Activated gamma-delta T cell treated with Interleukin-2 at 50 U/mL for 16 hours (primary cell): ENCODE data around the gene MTFMT.
"Not testable (repeated sequence)": the region's sequence is repeated elsewhere in the genome, so short reads cannot be mapped to it uniquely, and the experiment has no call there.

Experiments
- DNase-seq: peaks from one replicate; pipeline ENCODE4 v3.0.0-alpha.2; 2020

MTFMT gene

GRCh38 chr15:65034719-65035118, 5.3 kb upstream of the MTFMT start:
- DNase-seq = no peak

- DNase-seq = no peak
These were observed 4.3 kb upstream of the MTFMT start for GRCh38 chr15:65033659-65034269.

- peak; percentile 26 for DNase-seq
These were observed 3.5 kb upstream of the MTFMT start for GRCh38 chr15:65032801-65033537.

- DNase-seq = no peak
These were observed 333 bp upstream of the MTFMT start for GRCh38 chr15:65029736-65030208.

- DNase-seq = no peak
These were observed 1.1 kb downstream of the MTFMT start for GRCh38 chr15:65028338-65028737.

- DNase-seq = no peak
These were observed 1.8 kb downstream of the MTFMT start for GRCh38 chr15:65027593-65027992.

GRCh38 chr15:65026756-65027155, 2.7 kb downstream of the MTFMT start:
- DNase-seq = no peak

GRCh38 chr15:65021488-65021887, 8.0 kb downstream of the MTFMT start:
- no peak for DNase-seq

GRCh38 chr15:65020419-65020818, 9.0 kb downstream of the MTFMT start:
- DNase-seq = no peak

GRCh38 chr15:65011198-65011597, 18.2 kb downstream of the MTFMT start:
- not testable (repeated sequence) for DNase-seq

- no peak for DNase-seq
These were observed 20.5 kb downstream of the MTFMT start for GRCh38 chr15:65008983-65009382.

- no peak for DNase-seq
These were observed 22.6 kb downstream of the MTFMT start for GRCh38 chr15:65006876-65007275.

GRCh38 chr15:65004993-65005392, 24.4 kb downstream of the MTFMT start:
- DNase-seq = no peak

- DNase-seq = no peak
These were observed 31.6 kb downstream of the MTFMT start for GRCh38 chr15:64997745-64998375.

GRCh38 chr15:64997066-64997465, 32.4 kb downstream of the MTFMT start:
- no peak for DNase-seq

GRCh38 chr15:64993290-64993689, 36.1 kb downstream of the MTFMT start:
- DNase-seq = no peak

GRCh38 chr15:64991536-64992135, 37.8 kb downstream of the MTFMT start:
- DNase-seq = no peak

- no peak for DNase-seq
These were observed 39.3 kb downstream of the MTFMT start for GRCh38 chr15:64990168-64990470.

GRCh38 chr15:64989416-64990167, 39.8 kb downstream of the MTFMT start, which contains the start of gene SPG21:
SPG21 (minus strand) TSS chr15:64989914; CDS start chr15:64983569, 6,345 bp downstream.
- peak; percentile 90 for DNase-seq

- DNase-seq = no peak
These were observed 42.3 kb downstream of the MTFMT start for GRCh38 chr15:64987136-64987535.

GRCh38 chr15:64985366-64986033, 43.9 kb downstream of the MTFMT start:
- DNase-seq = no peak

GRCh38 chr15:64982472-64982871, 47.0 kb downstream of the MTFMT start:
- no peak for DNase-seq
